Measurements from ENCODE around the gene CLN5. TPM values are rescaled to one million over a fixed set of nuclear protein-coding genes. Genes with fewer than 3 reads are reported as not detected.
A peak's percentile ranks its signal among the peaks of the same experiment; 100 is the strongest.

CLN5 gene
- total and polyA plus RNA-seq, 10 of the 15 experiments (the other 5 are each of a cell fraction or from before 2014, with no cell fraction given), result 11.2 to 22.2 (median 13.1) TPM

DNA sequence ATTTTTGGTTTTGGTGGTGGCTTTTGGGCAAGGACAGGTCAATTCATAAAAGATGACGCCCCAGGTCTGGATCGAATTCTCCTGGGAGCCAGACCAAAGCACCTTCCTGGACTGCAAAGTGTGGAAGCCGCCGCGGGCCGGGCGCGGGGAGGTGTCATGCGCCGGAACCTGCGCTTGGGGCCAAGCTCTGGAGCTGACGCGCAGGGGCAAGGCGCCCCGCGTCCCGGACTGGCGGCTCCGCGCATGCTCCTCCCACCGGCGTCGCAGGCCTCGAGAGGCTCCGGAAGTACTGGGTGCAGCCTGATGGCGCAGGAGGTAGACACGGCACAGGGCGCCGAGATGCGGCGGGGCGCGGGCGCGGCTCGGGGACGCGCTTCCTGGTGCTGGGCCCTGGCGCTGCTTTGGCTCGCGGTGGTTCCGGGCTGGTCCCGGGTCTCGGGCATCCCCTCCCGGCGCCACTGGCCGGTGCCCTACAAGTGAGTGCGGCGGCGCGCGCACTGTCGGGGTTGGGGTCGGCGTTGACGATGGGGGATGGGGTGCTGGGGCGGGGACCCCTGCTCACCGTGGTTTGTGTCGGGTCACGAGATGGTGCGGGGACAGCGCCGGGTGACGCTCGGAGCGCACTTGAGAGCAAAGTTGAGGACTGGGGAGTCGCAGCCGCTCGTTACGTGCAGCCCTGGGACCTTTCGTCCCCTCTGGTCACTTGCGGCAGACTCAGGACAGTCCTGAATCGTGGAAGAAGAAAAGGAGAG, at the start of gene CLN5 (continued):
- TF ChIP-seq SPI1 (IDR thresholded peaks at IDR 0.05; ENCODE audit: borderline replicate concordance, insufficient read depth, low read depth, low read length), result no peak
- TF ChIP-seq MYB (IDR thresholded peaks at IDR 0.05; ENCODE audit: borderline replicate concordance, low read depth, low read length), result no peak
- TF ChIP-seq, protein P1, sequence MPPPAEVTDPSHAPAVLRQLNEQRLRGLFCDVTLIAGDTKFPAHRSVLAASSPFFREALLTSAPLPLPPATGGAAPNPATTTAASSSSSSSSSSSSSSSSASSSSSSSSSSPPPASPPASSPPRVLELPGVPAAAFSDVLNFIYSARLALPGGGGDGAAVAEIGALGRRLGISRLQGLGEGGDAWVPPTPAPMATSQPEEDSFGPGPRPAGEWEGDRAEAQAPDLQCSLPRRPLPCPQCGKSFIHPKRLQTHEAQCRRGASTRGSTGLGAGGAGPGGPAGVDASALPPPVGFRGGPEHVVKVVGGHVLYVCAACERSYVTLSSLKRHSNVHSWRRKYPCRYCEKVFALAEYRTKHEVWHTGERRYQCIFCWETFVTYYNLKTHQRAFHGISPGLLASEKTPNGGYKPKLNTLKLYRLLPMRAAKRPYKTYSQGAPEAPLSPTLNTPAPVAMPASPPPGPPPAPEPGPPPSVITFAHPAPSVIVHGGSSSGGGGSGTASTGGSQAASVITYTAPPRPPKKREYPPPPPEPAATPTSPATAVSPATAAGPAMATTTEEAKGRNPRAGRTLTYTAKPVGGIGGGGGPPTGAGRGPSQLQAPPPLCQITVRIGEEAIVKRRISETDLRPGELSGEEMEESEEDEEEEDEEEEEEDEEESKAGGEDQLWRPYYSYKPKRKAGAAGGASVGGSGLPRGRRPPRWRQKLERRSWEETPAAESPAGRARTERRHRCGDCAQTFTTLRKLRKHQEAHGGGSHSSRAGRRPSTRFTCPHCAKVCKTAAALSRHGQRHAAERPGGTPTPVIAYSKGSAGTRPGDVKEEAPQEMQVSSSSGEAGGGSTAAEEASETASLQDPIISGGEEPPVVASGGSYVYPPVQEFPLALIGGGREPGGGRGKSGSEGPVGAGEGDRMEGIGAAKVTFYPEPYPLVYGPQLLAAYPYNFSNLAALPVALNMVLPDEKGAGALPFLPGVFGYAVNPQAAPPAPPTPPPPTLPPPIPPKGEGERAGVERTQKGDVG (CRISPR knock-in tag; IDR thresholded peaks at IDR 0.05), result no peak
- TF ChIP-seq CHD4 (IDR thresholded peaks at IDR 0.05), result no peak
- peak; percentile 71; the same call in 1 of the 2 replicates for TF ChIP-seq SMAD5 (IDR thresholded peaks at IDR 0.05; ENCODE audit: low read depth)
- no peak for TF ChIP-seq ZNF274 (IDR thresholded peaks at IDR 0.05; ENCODE audit: insufficient read depth, insufficient read length)
- TF ChIP-seq, protein P2, sequence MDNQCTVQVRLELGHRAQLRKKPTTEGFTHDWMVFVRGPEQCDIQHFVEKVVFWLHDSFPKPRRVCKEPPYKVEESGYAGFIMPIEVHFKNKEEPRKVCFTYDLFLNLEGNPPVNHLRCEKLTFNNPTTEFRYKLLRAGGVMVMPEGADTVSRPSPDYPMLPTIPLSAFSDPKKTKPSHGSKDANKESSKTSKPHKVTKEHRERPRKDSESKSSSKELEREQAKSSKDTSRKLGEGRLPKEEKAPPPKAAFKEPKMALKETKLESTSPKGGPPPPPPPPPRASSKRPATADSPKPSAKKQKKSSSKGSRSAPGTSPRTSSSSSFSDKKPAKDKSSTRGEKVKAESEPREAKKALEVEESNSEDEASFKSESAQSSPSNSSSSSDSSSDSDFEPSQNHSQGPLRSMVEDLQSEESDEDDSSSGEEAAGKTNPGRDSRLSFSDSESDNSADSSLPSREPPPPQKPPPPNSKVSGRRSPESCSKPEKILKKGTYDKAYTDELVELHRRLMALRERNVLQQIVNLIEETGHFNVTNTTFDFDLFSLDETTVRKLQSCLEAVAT (IDR thresholded peaks at IDR 0.05), result no peak
- TF ChIP-seq, protein P3, sequence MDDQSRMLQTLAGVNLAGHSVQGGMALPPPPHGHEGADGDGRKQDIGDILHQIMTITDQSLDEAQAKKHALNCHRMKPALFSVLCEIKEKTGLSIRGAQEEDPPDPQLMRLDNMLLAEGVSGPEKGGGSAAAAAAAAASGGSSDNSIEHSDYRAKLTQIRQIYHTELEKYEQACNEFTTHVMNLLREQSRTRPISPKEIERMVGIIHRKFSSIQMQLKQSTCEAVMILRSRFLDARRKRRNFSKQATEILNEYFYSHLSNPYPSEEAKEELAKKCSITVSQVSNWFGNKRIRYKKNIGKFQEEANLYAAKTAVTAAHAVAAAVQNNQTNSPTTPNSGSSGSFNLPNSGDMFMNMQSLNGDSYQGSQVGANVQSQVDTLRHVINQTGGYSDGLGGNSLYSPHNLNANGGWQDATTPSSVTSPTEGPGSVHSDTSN (IDR thresholded peaks at IDR 0.05; ENCODE audit: insufficient replicate concordance, low read depth, low read length), result no peak
- no peak; the same call in 1 of the 2 replicates for TF ChIP-seq CHD1 (IDR thresholded peaks at IDR 0.05; ENCODE audit: low read depth, low read length)
- TF ChIP-seq SRF (IDR thresholded peaks at IDR 0.05; ENCODE audit: low read depth in 2 of 2, low read length in 2 of 2), result peak; percentile 26 to 82; a peak in 2 of 4 replicates
- TF ChIP-seq SREBF1 (IDR thresholded peaks at IDR 0.05; ENCODE audit: low read length), result no peak
- no peak for TF ChIP-seq SREBF2 (IDR thresholded peaks at IDR 0.05; ENCODE audit: low read length)
- peak; percentile 79 for TF ChIP-seq MEF2B (IDR thresholded peaks at IDR 0.05; ENCODE audit: partially characterized antibody, poor library complexity, severe bottlenecking)
- no peak for TF ChIP-seq HDAC2 (IDR thresholded peaks at IDR 0.05)
- TF ChIP-seq CREB1 (IDR thresholded peaks at IDR 0.05; ENCODE audit: low read depth), result peak; percentile 98
- TF ChIP-seq GATAD2B (conservative IDR thresholded peaks at IDR 0.05; ENCODE audit: low read depth), result no peak; the same call in 1 of the 2 replicates
- TF ChIP-seq STAT1 (conservative IDR thresholded peaks at IDR 0.05), result peak; percentile 91
- TF ChIP-seq, protein P4, sequence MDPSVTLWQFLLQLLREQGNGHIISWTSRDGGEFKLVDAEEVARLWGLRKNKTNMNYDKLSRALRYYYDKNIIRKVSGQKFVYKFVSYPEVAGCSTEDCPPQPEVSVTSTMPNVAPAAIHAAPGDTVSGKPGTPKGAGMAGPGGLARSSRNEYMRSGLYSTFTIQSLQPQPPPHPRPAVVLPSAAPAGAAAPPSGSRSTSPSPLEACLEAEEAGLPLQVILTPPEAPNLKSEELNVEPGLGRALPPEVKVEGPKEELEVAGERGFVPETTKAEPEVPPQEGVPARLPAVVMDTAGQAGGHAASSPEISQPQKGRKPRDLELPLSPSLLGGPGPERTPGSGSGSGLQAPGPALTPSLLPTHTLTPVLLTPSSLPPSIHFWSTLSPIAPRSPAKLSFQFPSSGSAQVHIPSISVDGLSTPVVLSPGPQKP (IDR thresholded peaks at IDR 0.05; ENCODE audit: low read depth, low read length), result peak; percentile 95
- no peak for TF ChIP-seq STAT3 (IDR thresholded peaks at IDR 0.05; ENCODE audit: low read depth, low read length)
- TF ChIP-seq RAD51 (IDR thresholded peaks at IDR 0.05), result no peak
- TF ChIP-seq ZNF622 (IDR thresholded peaks at IDR 0.05), result no peak
- TF ChIP-seq BACH1 (IDR thresholded peaks at IDR 0.05; ENCODE audit: borderline replicate concordance), result peak; percentile 55; the same call in 1 of the 2 replicates
- TF ChIP-seq, protein P5, sequence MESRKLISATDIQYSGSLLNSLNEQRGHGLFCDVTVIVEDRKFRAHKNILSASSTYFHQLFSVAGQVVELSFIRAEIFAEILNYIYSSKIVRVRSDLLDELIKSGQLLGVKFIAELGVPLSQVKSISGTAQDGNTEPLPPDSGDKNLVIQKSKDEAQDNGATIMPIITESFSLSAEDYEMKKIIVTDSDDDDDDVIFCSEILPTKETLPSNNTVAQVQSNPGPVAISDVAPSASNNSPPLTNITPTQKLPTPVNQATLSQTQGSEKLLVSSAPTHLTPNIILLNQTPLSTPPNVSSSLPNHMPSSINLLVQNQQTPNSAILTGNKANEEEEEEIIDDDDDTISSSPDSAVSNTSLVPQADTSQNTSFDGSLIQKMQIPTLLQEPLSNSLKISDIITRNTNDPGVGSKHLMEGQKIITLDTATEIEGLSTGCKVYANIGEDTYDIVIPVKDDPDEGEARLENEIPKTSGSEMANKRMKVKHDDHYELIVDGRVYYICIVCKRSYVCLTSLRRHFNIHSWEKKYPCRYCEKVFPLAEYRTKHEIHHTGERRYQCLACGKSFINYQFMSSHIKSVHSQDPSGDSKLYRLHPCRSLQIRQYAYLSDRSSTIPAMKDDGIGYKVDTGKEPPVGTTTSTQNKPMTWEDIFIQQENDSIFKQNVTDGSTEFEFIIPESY (IDR thresholded peaks at IDR 0.05), result no peak
